NCI-H2107 (cell line): ENCODE measurements around the gene CCR5AS.
"Not testable (repeated sequence)": the region's sequence is repeated elsewhere in the genome, so short reads cannot be mapped to it uniquely, and the experiment has no call there.

ENCODE experiments used
- DNase-seq: peaks from one replicate; lab custom pipeline; 2025; lab: John Stamatoyannopoulos, UW

CCR5AS gene

DNA sequence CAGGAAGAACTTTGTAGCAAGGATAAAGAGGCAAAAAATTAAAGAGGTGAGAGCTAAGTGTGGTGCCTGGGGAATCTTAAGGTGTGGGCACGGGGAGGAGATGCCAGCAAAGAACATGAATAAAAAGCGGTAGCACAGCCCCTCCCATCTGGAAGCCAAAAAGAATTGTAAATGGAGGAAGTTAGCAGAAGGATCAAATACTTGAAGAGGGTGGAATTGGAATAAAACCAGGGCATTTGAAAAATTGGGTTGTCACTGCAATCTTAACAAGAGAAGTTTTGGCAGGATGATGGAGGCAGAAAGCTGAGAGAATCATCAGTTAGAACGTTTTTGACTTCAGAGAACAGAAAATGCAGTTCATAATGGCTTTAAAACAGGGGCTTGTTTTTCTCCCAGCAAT is 50.6 kb downstream of the CCR5AS start:
- no peak for DNase-seq

- DNase-seq, result no peak
These were observed 51.9 kb downstream of the CCR5AS start for GRCh38 chr3:46354984-46355383.

GRCh38 chr3:46354478-46354877 is 52.4 kb downstream of the CCR5AS start:
- no peak for DNase-seq

DNA sequence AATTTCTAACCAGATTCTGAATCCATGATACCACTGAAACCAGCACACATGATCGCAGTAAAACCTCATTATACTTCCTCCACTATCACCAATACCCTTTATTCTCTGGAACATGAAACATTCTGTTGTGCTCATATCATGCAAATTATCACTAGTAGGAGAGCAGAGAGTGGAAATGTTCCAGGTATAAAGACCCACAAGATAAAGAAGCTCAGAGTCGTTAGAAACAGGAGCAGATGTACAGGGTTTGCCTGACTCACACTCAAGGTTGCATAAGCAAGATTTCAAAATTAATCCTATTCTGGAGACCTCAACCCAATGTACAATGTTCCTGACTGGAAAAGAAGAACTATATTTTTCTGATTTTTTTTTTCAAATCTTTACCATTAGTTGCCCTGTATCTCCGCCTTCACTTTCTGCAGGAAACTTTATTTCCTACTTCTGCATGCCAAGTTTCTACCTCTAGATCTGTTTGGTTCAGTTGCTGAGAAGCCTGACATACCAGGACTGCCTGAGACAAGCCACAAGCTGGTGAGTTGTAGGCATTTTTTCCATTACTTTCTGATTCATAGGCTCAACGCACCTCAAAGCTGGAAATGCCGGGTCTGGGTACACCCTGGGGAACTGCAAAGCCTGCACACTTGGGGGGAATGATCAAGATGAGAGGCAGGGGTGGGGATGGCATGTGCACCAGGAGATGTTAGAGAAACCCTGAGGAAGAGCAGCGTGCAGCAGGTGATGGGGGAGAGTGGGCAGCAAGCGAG is 53.0 kb downstream of the CCR5AS start, which contains the start of gene CCR2:
CCR2 (plus strand) TSS at position 465 of the 764 bp plus-strand sequence. CDS start 3,417 bp downstream, outside the sequence.
- no peak for DNase-seq

DNA sequence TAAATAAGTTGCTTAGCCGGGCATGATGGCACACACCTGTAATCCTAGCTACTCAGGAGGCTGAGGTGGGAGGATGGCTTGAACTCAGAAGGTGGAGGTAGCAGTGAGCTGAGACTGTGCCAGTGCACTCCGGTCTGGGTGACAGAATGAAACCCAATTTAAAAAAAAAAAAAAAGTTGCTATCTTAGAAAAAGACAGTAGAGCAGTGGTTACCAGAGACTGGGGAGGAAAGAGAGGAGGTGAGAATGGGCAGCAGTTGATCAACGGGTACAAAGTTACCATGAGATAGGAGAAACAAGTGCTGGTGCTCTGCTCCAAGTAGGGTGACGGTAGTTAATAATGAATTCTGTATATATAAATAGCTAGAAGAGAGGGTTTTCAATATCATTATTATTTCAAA is 53.8 kb downstream of the CCR5AS start:
- no peak for DNase-seq

DNA sequence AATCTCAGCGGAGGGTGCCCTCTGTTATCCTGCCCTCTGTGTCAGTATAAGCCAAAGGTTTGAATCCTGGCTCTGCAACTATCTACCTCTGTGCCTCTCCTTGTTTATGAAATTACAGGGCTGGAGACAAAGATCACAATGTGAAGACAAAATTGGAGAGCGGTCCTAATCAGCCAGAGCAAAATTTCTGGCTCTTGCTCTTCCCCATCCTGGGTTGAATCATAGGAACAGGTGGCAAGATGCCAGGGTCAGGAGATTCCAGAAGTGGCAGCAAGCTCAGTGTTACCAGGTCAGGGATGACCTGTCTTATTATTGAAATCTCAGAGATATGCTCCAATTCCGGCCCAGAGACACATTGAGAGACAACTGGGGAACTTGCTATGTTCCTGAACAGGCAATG is 55.2 kb downstream of the CCR5AS start:
- DNase-seq, result no peak

GRCh38 chr3:46350262-46350565 is 56.7 kb downstream of the CCR5AS start:
- DNase-seq, result no peak

GRCh38 chr3:46349484-46350261 is 57.2 kb downstream of the CCR5AS start:
- no peak for DNase-seq

DNA sequence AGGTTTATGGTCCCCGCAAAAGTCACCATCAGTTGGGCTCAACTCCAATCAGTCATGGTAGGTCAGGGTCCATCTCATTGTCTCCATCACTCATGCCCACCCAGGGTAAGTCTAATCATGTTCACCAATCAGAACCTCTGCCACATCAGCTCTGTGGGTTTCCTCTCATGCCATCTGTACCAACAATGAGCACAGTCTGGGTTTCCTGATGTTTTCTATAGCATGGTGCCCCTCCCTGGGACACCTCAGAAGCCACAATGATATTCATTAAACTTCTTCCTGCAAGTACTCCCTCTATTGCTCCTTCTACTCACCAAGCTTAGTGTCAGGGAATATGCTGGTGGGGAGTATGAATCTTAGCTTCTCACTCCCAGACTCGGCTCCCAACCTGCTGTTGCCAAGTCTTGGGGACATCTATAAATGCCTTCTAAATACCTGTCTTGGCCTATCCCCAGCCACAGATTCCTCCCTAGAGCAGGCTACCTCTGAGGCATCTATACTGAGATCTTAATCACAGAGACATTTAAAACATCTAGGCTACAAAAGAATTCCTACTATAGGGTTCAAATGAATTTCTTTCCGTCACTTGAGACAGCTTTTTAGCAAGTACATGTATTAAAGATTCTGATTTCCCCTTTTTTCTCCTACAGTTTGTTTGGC is 57.9 kb downstream of the CCR5AS start:
- DNase-seq, result no peak

- no peak for DNase-seq
These were observed 62.4 kb downstream of the CCR5AS start for GRCh38 chr3:46344476-46344875.

DNA sequence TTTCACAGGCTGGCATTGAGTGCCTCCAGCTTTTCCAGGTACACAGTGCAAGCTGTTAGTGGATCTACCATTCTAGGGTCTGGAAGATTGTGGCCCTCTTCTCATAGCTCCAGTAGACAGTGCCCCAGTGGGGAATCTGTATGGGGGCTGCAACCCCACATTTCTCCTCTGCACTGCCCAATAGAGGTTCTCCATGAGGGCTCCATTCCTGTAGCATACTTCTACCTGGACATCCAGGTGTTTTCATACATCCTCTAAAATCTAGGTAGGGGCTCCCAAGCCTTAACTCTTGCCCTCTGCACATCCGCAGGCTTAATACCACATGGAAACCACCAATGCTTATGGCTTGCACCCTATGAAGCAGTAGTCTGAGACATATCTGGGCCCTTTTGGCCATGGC is 68.0 kb downstream of the CCR5AS start:
- no peak for DNase-seq

DNA sequence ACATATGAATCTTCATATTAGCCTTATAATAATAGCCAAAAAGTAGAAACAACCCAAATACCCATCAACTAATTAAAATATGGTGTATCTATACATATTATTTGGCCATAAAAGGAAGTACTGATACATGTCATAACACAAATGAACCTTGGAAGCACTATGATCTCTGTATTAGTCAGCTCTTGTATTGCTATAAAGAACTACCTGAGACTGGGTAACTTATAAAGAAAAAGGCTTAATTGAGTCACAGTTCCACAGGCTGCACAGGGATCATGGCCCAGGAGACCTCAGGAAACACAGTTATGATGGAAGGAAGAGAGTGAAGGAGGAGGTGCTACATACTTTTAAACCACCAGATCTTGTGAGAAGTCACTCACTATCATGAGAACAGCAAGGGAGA is 69.0 kb downstream of the CCR5AS start:
- DNase-seq, result no peak

GRCh38 chr3:46335541-46335940 is 71.3 kb downstream of the CCR5AS start:
- no peak for DNase-seq

GRCh38 chr3:46334741-46335478 is 72.0 kb downstream of the CCR5AS start:
- DNase-seq, result no peak

DNA sequence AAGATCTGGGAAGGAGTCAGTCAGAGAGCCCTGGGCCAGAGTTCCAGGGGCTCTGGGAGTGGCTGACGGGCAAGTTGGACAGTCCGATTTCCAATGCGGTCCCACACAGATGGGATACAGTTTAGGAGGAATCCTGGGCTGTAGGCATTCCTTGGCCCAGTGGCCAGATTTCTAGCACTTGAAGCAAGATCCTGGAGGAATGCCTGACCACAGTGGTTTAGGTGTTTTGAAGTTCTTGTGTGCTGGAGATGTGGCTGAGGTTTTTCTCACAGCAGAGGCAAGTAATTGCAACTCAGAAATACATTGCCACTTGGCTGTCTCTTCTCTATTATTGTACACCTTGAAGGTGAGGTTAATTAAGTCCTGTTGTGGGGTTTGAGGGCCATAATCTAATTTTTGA is 76.2 kb downstream of the CCR5AS start:
- not testable (repeated sequence) for DNase-seq

GRCh38 chr3:46325645-46326300 is 81.1 kb downstream of the CCR5AS start:
- DNase-seq, result no peak

GRCh38 chr3:46324036-46324435 is 82.8 kb downstream of the CCR5AS start:
- no peak for DNase-seq

GRCh38 chr3:46321461-46322104 is 85.3 kb downstream of the CCR5AS start:
- no peak for DNase-seq

- no peak for DNase-seq
These were observed 88.5 kb downstream of the CCR5AS start for GRCh38 chr3:46318207-46318927.

DNA sequence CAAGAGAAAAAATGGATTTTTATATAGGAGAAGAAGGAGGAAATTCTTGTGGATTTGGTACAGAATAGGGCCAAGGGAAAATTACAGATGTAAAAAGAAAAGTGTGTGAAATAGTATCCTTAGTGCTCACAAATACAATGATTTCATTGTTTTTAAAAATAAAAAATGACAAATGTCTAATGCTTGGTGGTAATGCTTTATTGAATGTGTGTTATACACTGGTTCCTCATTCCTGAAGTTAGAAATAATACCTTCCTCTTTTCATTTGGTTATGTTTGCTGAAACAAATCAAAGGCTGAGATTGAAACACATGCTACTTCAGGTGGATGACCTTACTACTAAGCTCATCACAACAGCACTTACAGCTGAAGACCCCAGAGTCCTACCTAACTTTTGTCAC is 90.7 kb downstream of the CCR5AS start:
- no peak for DNase-seq

GRCh38 chr3:46314517-46314916 is 92.3 kb downstream of the CCR5AS start:
- no peak for DNase-seq
